NCI-H2196 treated with DMSO at 0.1 percent for 48 hours (cell line): ENCODE data around the gene HSPA9.
"Not testable (repeated sequence)": the region's sequence is repeated elsewhere in the genome, so short reads cannot be mapped to it uniquely, and the experiment has no call there.

ENCODE experiments used
- DNase-seq: peaks from one replicate; lab custom pipeline; 2025; ENCODE audit not compliant: unreplicated experiment; lab: John Stamatoyannopoulos, UW

The HSPA9 gene

GRCh38 chr5:138536215-138536614 is 39.0 kb downstream of the HSPA9 start:
- no peak for DNase-seq

GRCh38 chr5:138533973-138534941 is 40.9 kb downstream of the HSPA9 start:
- DNase-seq, result no peak

DNA sequence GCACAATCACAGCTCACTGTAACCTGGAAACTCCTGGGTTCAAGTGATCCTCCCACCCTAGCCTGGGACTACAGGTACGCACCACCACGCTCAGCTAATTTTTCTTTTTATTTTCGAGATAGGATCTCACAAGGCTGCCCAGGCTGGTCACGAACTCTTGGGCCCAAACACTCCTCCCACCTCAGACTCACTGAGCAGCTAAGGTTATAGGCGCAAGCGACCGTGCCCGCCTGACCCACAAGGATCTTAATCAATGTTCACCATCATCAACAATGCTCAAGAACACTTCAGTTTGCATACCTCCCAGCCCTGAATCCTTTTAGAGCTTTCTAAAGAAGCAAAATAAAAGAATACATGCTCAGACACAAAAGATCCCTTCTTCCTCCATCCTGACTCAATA is 45.4 kb downstream of the HSPA9 start:
- DNase-seq, result no peak

- DNase-seq, result no peak
Measured at GRCh38 chr5:138528744-138529469, 46.3 kb downstream of the HSPA9 start.

DNA sequence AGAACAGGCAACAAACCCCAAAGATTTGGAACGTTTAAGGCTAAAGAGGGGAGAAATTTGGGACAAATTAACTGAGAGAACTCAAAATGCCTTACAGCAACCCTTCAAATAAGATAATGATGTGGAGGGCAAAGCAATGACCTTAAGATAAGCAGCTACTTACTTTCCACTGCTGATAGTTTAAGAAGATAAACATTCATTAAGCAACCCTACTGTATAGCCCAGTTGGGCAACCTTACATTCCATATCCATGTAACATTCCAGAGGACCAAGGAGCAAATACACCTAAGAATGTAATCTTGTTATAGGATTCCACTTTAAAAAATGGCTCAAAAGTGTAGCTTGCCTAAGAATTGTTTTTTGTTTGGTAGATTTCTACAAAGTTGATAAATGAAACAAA is 47.0 kb downstream of the HSPA9 start:
- DNase-seq, result no peak

GRCh38 chr5:138527170-138527569 is 48.0 kb downstream of the HSPA9 start:
- no peak for DNase-seq

DNA sequence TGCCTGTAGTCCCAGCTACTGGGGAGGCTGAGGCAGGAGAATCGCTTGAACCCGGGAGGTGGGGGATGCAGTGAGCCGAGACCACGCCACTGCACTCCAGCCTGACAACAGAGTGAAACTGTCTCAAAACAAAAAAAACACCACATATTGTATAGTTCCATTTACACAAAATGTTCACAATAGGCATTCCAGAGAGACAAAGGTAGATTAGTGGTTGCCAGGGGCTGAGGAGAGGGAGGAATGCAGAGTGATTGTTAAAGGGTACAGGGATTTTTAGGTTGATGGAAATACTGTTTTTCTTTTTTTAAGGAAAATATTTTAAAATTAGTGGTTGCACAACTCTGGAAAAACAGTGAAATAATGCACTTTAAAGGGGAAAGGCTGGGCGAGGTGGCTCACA is 51.8 kb downstream of the HSPA9 start:
- no peak for DNase-seq

GRCh38 chr5:138520971-138521370 is 54.2 kb downstream of the HSPA9 start:
- DNase-seq, result no peak

- DNase-seq, result no peak
Measured at GRCh38 chr5:138517437-138517836, 57.8 kb downstream of the HSPA9 start.

DNA sequence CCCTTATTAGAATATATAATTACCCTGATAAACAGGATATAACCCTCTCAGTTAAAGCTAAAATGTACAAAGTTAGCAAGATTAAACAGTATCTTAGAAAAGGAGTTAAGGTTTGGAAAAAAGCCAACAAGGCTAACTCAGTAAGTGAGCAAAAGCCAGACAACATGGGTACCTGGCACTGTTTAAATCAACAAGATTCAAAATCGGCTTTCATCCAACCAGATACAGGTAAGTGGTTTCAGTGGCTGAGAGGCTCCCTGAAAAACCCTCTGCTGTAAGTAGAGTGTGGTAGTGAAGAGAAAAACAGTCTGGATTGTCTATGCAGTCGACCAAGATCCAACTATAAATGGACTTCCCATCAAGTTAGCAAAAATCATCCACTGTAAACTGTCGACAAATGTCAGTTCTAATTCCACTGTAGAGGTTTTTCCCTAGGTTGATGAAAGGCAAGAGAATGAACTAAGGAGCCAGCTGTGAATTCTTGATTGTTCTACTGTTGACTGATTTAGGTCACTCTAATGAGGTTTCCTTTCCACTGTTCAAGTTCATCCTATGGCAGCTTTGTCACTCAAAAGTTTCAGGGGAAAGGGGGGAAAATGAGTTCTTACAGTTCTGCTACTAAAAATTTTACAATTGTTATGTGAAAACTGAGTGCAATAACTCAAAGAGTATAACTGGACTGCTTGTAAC is 59.5 kb downstream of the HSPA9 start:
- no peak for DNase-seq

DNA sequence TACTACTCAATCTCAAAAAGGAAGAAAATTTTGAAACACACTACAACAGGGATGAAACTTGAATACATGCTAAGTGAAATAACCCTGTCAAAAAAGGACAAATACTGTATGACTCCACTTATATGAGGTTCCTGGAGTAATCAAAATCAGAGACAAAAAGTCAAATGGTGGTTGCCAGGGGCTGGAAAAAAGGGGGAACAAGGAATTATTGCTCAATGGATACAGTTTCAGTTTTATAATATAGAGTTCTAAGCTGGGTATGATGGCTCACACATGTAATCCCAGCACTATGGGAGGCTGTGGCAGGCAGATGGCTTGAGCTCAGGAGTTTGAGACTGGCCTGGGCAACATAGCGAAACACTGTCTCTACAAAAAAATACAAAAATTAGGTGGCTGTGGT is 61.2 kb downstream of the HSPA9 start:
- no peak for DNase-seq

GRCh38 chr5:138508958-138509357 is 66.2 kb downstream of the HSPA9 start:
- DNase-seq, result no peak

GRCh38 chr5:138507485-138507884 is 67.7 kb downstream of the HSPA9 start:
- not testable (repeated sequence) for DNase-seq

DNA sequence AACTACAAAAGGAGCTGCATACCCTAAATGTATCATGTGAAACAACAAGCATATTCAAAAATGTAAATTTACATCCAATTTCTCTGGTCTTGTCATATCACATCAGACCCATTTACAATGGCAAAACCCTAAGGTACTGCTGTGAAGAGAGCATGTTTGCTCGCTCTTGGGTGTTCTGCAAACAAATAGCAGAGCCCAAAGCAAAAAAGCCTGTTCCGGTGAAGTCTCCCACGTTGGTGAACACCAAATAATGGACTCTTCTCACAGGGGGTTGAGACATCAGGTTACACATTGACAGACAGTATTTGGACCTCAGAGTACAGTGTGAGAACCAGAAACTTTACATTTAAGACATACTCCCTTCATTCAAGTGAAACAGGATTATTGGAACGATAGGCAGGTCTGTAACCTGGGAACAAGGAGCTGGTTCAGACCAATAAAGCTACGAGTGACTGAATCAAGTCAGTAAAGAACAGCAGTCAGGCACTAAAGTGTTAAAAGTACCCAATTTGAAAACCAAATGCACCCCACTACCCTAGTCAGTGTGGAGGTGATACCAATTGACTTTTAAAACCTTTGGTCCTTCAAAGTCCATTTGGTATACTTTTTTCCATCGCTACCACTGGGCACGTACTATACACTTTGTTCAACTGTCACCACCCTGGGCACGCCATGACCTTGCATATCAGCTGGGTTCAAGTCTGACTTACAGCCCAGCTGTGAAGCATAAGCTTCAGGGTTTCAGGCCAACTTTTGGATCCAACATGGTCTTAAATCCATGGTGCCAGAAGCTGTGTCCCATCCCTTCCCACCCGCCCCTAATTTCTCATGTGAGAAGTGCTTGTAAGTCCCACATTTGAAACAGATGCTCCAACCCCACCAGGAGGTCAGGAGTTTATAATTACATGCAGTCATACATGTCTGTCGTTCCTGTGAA is 68.6 kb downstream of the HSPA9 start:
- no peak for DNase-seq

GRCh38 chr5:138504799-138505198 is 70.4 kb downstream of the HSPA9 start:
- DNase-seq, result peak; percentile 39
